Stimulated activated CD8-positive, alpha-beta memory T cell treated with anti-CD3 and anti-CD28 coated beads, Interleukin-12 subunit alpha, Interleukin-12 subunit beta, amount 100 ng/mL, for 24 hours (primary cell): ENCODE results near the gene FAM72C.
"Not testable (repeated sequence)": the region's sequence is repeated elsewhere in the genome, so short reads cannot be mapped to it uniquely, and the experiment has no call there.

Source experiments
- DNase-seq: peaks from one replicate; pipeline ENCODE4 v3.0.0-alpha.2; 2020; ENCODE audit errors: extremely low read depth

The FAM72C gene

GRCh38 chr1:143971924-143972700 lies at the start of gene FAM72C:
Gene FAM72C, minus strand, starts transcription at chr1:143971986. Its CDS starts 845 bp downstream, at chr1:143971141.
- DNase-seq, result not testable (repeated sequence)

- DNase-seq, result not testable (repeated sequence)
Observed at GRCh38 chr1:144020001-144020738, 48.4 kb upstream of the FAM72C start.

GRCh38 chr1:144019101-144019500 lies 47.3 kb upstream of the FAM72C start:
- not testable (repeated sequence) for DNase-seq

- DNase-seq, result not testable (repeated sequence)
Observed at GRCh38 chr1:144015180-144015966, 43.6 kb upstream of the FAM72C start.

DNA sequence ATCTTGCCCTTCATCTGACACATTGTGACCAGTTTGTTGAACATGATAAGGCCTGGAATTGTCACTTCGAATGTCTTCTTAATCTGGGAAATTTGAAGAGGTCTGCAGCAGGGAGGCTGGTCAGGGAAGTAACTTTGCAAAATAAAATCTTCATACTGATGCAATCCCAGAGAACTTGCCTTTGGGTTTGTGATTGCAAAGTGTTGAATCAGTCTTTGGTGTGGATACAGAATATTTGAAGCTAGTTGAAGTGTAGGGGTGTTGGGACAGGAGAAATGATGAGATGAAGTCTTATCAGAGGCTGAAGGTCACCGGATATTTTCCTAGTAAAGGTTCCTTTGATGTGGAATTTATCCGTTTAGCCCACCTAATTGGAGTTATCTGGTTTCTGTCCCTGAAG lies 42.7 kb upstream of the FAM72C start:
- DNase-seq, result not testable (repeated sequence)

DNA sequence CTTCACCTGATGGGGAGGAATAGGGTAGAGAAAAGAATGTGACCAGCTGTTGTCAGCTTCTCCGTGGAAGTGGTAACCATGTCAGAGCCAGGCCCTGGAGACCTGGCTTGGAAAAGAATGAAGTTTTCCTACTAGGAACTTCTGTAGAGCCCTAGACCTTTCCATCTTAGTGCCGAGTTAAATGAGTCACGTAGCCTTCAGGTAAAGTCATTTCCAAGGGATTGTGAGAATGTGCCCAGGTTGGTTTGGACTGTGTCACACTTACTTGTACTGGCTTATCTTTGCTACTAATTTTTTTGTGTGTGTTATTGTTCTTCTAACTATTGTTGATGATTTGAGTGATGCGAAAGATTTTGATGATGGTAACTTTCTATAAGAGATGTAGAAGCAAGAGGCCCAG lies 42.3 kb upstream of the FAM72C start:
- not testable (repeated sequence) for DNase-seq

GRCh38 chr1:144012168-144012733 lies 40.5 kb upstream of the FAM72C start:
- not testable (repeated sequence) for DNase-seq

DNA sequence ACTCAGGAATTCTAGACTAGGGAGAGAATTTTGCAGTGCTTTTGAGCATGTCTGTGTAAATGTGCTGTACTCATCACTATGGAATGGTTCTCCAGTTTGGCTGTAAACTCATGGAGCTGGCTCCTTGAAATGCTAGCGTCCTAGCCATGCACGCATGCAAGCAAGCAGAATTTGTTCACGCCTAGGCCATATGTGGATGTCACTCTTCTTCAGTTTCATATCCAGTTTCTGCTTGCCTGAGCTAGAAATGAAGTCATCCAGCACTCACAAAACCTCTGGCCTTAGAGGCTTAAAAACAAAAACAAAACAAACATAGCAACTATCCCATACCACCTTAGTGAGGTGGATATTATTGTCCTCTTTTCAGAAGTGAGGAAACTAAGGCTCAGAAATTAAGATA lies 37.6 kb upstream of the FAM72C start:
- DNase-seq, result not testable (repeated sequence)

DNA sequence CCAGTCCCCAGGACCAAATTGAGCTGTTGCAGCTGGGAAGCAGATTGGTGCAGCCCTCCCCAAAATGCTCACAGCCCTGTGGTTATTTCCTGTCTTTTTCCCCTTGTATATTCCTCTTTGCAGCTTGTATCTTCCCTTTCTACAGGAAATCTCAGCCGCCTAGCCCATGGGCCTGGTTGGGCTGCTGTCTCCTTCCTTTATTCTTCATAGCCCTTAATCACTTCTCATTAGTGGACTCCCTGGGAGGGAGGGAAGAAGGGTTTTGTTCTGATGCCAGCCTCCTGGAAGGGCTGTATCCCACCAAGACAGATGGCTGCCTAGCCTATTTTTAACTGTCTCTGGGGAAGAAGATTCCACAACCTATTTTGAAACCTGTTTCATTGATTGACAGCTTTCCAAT lies 32.5 kb upstream of the FAM72C start:
- not testable (repeated sequence) for DNase-seq

GRCh38 chr1:144003306-144004029 lies 31.7 kb upstream of the FAM72C start:
- DNase-seq, result not testable (repeated sequence)

DNA sequence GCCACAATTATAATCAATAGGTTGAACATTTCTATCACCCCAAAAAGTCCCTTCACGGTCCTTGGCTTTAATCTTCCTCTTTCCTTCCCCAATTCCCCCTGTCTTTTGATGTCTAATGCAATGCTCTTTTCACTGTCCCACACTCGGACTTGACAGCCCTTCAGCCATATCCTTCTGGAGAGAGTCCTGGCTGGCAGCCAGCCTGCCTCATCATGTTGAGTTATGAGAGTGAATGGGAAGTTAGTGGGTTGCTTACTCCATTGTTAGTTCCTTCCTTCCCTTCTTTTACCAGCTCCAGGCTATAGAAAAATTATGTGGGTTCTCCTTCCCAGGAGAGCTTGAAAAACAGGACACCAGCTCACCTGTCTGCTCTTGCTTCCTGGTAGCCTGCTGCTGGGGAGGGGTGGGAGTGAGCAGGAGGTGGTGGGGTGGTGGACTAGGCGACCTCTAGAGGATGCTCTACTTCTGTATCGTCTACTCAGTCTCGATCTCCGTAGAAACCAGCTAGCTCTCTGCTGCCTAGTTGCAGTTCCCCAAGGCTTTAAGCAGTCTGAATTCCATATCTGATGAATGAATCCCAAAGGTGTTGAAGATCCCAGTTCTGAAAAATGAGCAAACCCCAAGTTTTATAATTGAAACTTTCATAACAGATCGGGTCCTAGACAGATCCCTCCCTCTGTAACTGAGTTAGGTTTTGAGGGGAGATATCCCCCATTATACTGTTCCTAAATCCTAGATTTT lies 30.5 kb upstream of the FAM72C start:
- DNase-seq, result not testable (repeated sequence)

DNA sequence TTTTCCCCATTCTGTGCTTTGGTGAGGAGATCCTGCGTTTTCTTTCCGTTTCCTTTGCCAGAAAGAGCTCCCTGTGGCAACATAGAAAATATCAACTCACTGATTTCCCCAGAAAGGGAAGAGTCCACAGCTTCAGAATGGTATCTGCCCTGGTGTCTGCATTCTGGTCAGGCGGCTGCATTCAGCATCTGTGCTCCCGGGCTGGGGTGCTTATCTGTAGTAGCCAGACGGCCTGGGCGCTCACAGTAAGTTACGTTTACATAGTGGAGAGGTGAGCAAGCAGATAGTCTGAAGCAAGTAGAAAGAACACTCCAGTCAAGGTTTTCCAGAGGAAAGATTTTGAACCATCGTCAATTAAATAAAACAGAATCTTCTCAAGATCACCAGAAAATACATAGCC lies 29.3 kb upstream of the FAM72C start:
- DNase-seq, result not testable (repeated sequence)

DNA sequence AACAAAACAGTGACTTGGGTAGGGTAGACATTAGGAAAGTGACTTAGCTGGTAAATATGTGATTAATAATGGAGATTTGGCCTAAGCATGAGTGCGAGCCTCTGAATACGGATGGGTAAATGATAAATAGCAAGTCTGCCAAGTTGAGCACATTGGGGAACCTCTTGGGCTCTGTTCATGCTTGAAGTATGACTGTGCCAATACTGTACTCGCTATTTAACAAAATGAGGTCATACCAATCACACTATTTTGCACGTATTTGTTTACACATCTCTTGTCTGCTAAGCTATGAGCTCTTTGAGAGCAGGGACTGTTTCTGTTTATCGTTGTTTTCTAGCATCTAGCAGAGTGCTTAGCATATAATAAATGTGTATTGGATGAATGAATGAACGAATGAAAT lies 24.2 kb upstream of the FAM72C start:
- DNase-seq, result not testable (repeated sequence)

- DNase-seq, result not testable (repeated sequence)
Observed at GRCh38 chr1:143993301-143993907, 21.6 kb upstream of the FAM72C start.

GRCh38 chr1:143990699-143991098 lies 18.9 kb upstream of the FAM72C start:
- DNase-seq, result not testable (repeated sequence)

- not testable (repeated sequence) for DNase-seq
Observed at GRCh38 chr1:143989719-143990118, 17.9 kb upstream of the FAM72C start.

- DNase-seq, result not testable (repeated sequence)
Observed at GRCh38 chr1:143989427-143989712, 17.6 kb upstream of the FAM72C start.

GRCh38 chr1:143988602-143989426 lies 17.0 kb upstream of the FAM72C start:
- not testable (repeated sequence) for DNase-seq

- not testable (repeated sequence) for DNase-seq
Observed at GRCh38 chr1:143987868-143988267, 16.1 kb upstream of the FAM72C start.
